Mesenchymal stem cell (in vitro differentiated cells and primary cell): ENCODE measurements around the gene VPS4A.

Source experiments
- DNase-seq: peaks from one replicate; pipeline ENCODE4 v3.0.0-alpha.2; 2013
- H2AFZ ChIP-seq: one replicate; pipeline ENCODE4 v1.6.1; 2013; ENCODE audit warnings: low read depth, mild to moderate bottlenecking, control low read depth, inconsistent platforms, low read length, moderate library complexity
- H2AK5ac ChIP-seq: 2 replicates; pipeline ENCODE4 v1.6.1; 2013; ENCODE audit warnings: low read length, moderate library complexity, mild to moderate bottlenecking, inconsistent platforms; ENCODE audit not compliant: severe bottlenecking
- H2BK120ac ChIP-seq: one replicate; pipeline ENCODE4 v1.6.1; 2013; ENCODE audit warnings: low read depth, mild to moderate bottlenecking, inconsistent platforms, low read length, moderate library complexity
- H2BK12ac ChIP-seq, 2 experiments: one replicate each; pipeline ENCODE4 v1.6.1; 2013; ENCODE audit warnings: inconsistent platforms in 2 of 2, low read length in 2 of 2, mild to moderate bottlenecking in 2 of 2, moderate library complexity in 2 of 2, control low read depth in 1 of 2
- H2BK15ac ChIP-seq: one replicate; pipeline ENCODE4 v1.6.1; 2013; ENCODE audit warnings: mild to moderate bottlenecking, low read depth, inconsistent platforms; ENCODE audit not compliant: poor library complexity, severe bottlenecking
- H2BK5ac ChIP-seq: 2 replicates; pipeline ENCODE4 v1.6.1; 2013; ENCODE audit warnings: low read depth, mild to moderate bottlenecking, low read length, control low read depth, inconsistent platforms; ENCODE audit not compliant: poor library complexity, severe bottlenecking
- H3K14ac ChIP-seq, 2 experiments: one replicate each; pipeline ENCODE4 v1.6.1; 2013; ENCODE audit warnings: inconsistent platforms in 2 of 2, low read length in 2 of 2, control low read depth in 1 of 2, mild to moderate bottlenecking in 1 of 2, moderate library complexity in 1 of 2
- H3K18ac ChIP-seq, 2 experiments: one replicate each; pipeline ENCODE4 v1.6.1; 2013; ENCODE audit warnings: inconsistent platforms in 2 of 2, low read length in 2 of 2, control low read depth in 1 of 2, low read depth in 1 of 2, mild to moderate bottlenecking in 1 of 2
- H3K23ac ChIP-seq, 2 experiments: one replicate each; pipeline ENCODE4 v1.6.1; 2013; ENCODE audit warnings: inconsistent platforms in 2 of 2, low read length in 2 of 2, mild to moderate bottlenecking in 2 of 2, moderate library complexity in 2 of 2, control low read depth in 1 of 2
- H3K27ac ChIP-seq: 2 replicates; pipeline ENCODE4 v1.5.1; 2013; ENCODE audit warnings: mild to moderate bottlenecking, moderate library complexity, low read length, control low read depth, inconsistent platforms; ENCODE audit not compliant: poor library complexity, severe bottlenecking
- H3K27me3 ChIP-seq, 2 experiments: 2 replicates each; pipeline versions ENCODE4 v1.6.1 to v1.7.0; 2013; ENCODE audit warnings: low read length in 2 of 2, mild to moderate bottlenecking in 2 of 2, moderate library complexity in 2 of 2, control low read depth in 1 of 2, inconsistent platforms in 1 of 2; ENCODE audit not compliant: control insufficient read depth in 1 of 2, insufficient read depth in 1 of 2
- H3K36me3 ChIP-seq, 2 experiments: 2 replicates each; pipeline versions ENCODE4 v1.6.1 to v1.7.0; 2013; ENCODE audit warnings: low read length in 2 of 2, control low read depth in 1 of 2, inconsistent platforms in 1 of 2, low read depth in 1 of 2, mild to moderate bottlenecking in 1 of 2; ENCODE audit not compliant: insufficient read depth in 2 of 2, control insufficient read depth in 1 of 2
- H3K4ac ChIP-seq, 2 experiments: one replicate each; pipeline ENCODE4 v1.6.1; 2013; ENCODE audit warnings: inconsistent platforms in 2 of 2, low read length in 2 of 2, mild to moderate bottlenecking in 2 of 2, moderate library complexity in 2 of 2, control low read depth in 1 of 2, low read depth in 1 of 2
- H3K4me1 ChIP-seq: 2 replicates; pipeline ENCODE4 v1.6.1; 2013; ENCODE audit warnings: low read depth, low read length, control low read depth; ENCODE audit not compliant: control insufficient read depth, insufficient read depth
- H3K4me2 ChIP-seq: 2 replicates; pipeline ENCODE4 v1.6.1; 2013; ENCODE audit warnings: low read length, mild to moderate bottlenecking, inconsistent platforms; ENCODE audit not compliant: poor library complexity, severe bottlenecking
- H3K4me3 ChIP-seq, 2 experiments: 2 replicates each; pipeline versions ENCODE4 v1.5.1 to v1.7.0; 2013; ENCODE audit warnings: low read length in 2 of 2, mild to moderate bottlenecking in 2 of 2, control low read depth in 1 of 2, low read depth in 1 of 2; ENCODE audit not compliant: insufficient read depth in 1 of 2
- H3K79me1 ChIP-seq: replicated peaks from 2 replicates; pipeline ENCODE4 v1.6.1; 2013; ENCODE audit warnings: mild to moderate bottlenecking, control low read depth, low read length, inconsistent platforms; ENCODE audit not compliant: poor library complexity, severe bottlenecking
- H3K9ac ChIP-seq: 2 replicates; pipeline ENCODE4 v1.7.0; 2013; ENCODE audit warnings: mild to moderate bottlenecking, low read length, moderate library complexity
- H3K9me3 ChIP-seq: 2 replicates; pipeline ENCODE4 v1.7.0; 2013; ENCODE audit warnings: mild to moderate bottlenecking, low read length; ENCODE audit not compliant: control insufficient read depth
- H4K8ac ChIP-seq: one replicate; pipeline ENCODE4 v1.6.1; 2013; ENCODE audit warnings: inconsistent platforms, mild to moderate bottlenecking, low read length, moderate library complexity
- H4K91ac ChIP-seq: one replicate; pipeline ENCODE4 v1.6.1; 2013; ENCODE audit warnings: mild to moderate bottlenecking, low read length, inconsistent platforms
- WGBS: methylation state at CpG from one replicate; pipeline ENCODE4 v1.1.7; 2013; ENCODE audit warnings: mixed read lengths; 5-methylcytosine and 5-hydroxymethylcytosine counted together

VPS4A gene

GRCh38 chr16:69316595-69317034 lies 5.5 kb downstream of the VPS4A start:
- H3K18ac ChIP-seq = no peak overlapping the region
- no peaks in the 10 kb centered on the region for H3K27me3 ChIP-seq
- H3K14ac ChIP-seq = no peak overlapping the region
- no peak overlapping the region for H3K4me3 ChIP-seq
- WGBS = 96% methylated on average over 15 of the region's 17 CpGs
- no peak overlapping the region for H2BK120ac ChIP-seq
- H4K8ac ChIP-seq = no peak overlapping the region
- H2AFZ ChIP-seq = no peak overlapping the region
- no peak overlapping the region for H2BK5ac ChIP-seq
- no peak overlapping the region for H3K23ac ChIP-seq
- no peak overlapping the region for H2BK12ac ChIP-seq
- H2AK5ac ChIP-seq = no peak overlapping the region
- H3K4me1 ChIP-seq = peaks cover 5% of the 10 kb centered on the region
- H2BK15ac ChIP-seq = no peak overlapping the region
- H3K79me1 ChIP-seq = peaks cover 45% of the 10 kb centered on the region
- H3K4ac ChIP-seq = no peak overlapping the region
- no peaks in the 10 kb centered on the region for H3K9me3 ChIP-seq
- no peak for DNase-seq
- H3K9ac ChIP-seq = no peak overlapping the region
- H4K91ac ChIP-seq = no peak overlapping the region
- peaks cover 74 to 77% of the 10 kb centered on the region in 2 experiments for H3K36me3 ChIP-seq
- H3K27ac ChIP-seq = no peak overlapping the region
- H3K4me2 ChIP-seq = no peak overlapping the region

GRCh38 chr16:69318177-69318910 lies 7.2 kb downstream of the VPS4A start:
- no peak overlapping the region for H2AFZ ChIP-seq
- no peak overlapping the region for H3K14ac ChIP-seq
- no peak overlapping the region for H2AK5ac ChIP-seq
- no peak overlapping the region for H3K9ac ChIP-seq
- H3K36me3 ChIP-seq = peaks cover 90 to 91% of the 10 kb centered on the region in 2 experiments
- H3K4me2 ChIP-seq = no peak overlapping the region
- H3K4me1 ChIP-seq = peaks cover 3% of the 10 kb centered on the region
- H3K18ac ChIP-seq = no peak overlapping the region
- no peak overlapping the region for H4K8ac ChIP-seq
- no peak overlapping the region for H3K23ac ChIP-seq
- H3K27ac ChIP-seq = no peak overlapping the region
- WGBS = 96% methylated on average over 30 of the region's 30 CpGs
- no peak overlapping the region for H2BK15ac ChIP-seq
- H3K9me3 ChIP-seq = no peaks in the 10 kb centered on the region
- H3K4me3 ChIP-seq = no peak overlapping the region
- H2BK12ac ChIP-seq = no peak overlapping the region
- peaks cover 51% of the 10 kb centered on the region for H3K79me1 ChIP-seq
- H3K4ac ChIP-seq = no peak overlapping the region
- H2BK120ac ChIP-seq = no peak overlapping the region
- H4K91ac ChIP-seq = no peak overlapping the region
- H2BK5ac ChIP-seq = no peak overlapping the region
- H3K27me3 ChIP-seq = no peaks in the 10 kb centered on the region
- no peak for DNase-seq

GRCh38 chr16:69318911-69319289 lies 7.8 kb downstream of the VPS4A start:
- Histone ChIP-seq H3K23ac (no peak overlapping the region), H3K9ac (no peak overlapping the region), H3K14ac (no peak overlapping the region), H3K4me3 (peak overlapping the region in 1 of 2 experiments; percentile 7), H2BK120ac (no peak overlapping the region), H2BK5ac (no peak overlapping the region), H2BK12ac (peak overlapping the region in 1 of 2 experiments; percentile 25), H3K36me3 (peaks cover 90 to 93% of the 10 kb centered on the region in 2 experiments), H3K79me1 (peaks cover 53% of the 10 kb centered on the region), H3K4ac (peak overlapping the region in 1 of 2 experiments; percentile 17), H2AFZ (no peak overlapping the region), H2BK15ac (no peak overlapping the region), H3K27ac (no peak overlapping the region), H3K9me3 (no peaks in the 10 kb centered on the region), H4K8ac (no peak overlapping the region), H2AK5ac (no peak overlapping the region), H3K4me1 (peaks cover 5% of the 10 kb centered on the region), H3K27me3 (no peaks in the 10 kb centered on the region), H3K18ac (no peak overlapping the region), H4K91ac (peak overlapping the region; percentile 22), H3K4me2 (no peak overlapping the region)
- 95% methylated on average over 10 of the region's 10 CpGs for WGBS
- DNase-seq = no peak

DNA sequence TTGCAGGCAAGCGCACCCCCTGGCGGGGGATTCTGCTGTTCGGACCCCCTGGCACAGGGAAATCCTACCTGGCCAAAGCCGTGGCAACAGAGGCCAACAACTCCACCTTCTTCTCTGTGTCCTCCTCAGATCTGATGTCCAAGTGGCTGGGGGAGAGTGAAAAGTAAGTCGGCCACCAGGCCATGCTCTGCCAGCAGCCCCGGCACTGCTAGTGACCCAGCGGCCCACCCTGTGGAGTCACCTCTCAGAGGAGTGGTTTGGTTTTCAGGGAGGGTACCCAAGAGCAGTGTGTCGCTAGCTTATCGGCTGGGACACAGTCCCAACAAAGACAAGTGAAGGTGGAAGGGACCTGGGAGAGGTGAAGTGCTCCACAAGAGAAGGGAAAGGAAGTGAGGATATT lies 8.2 kb downstream of the VPS4A start:
- 97% methylated on average over 8 of the region's 9 CpGs for whole genome bisulfite sequencing
- H2BK5ac ChIP-seq = no peak overlapping the region
- no peak for DNase-seq
- no peak overlapping the region for H3K4me3 ChIP-seq
- H3K36me3 ChIP-seq = peaks cover 92 to 94% of the 10 kb centered on the region in 2 experiments
- no peak overlapping the region for H2AK5ac ChIP-seq
- no peak overlapping the region for H3K23ac ChIP-seq
- H3K27me3 ChIP-seq = no peaks in the 10 kb centered on the region
- H4K8ac ChIP-seq = no peak overlapping the region
- peaks cover 9% of the 10 kb centered on the region for H3K4me1 ChIP-seq
- no peak overlapping the region for H2BK15ac ChIP-seq
- H2BK120ac ChIP-seq = no peak overlapping the region
- H3K14ac ChIP-seq = no peak overlapping the region
- H3K18ac ChIP-seq = no peak overlapping the region
- H3K27ac ChIP-seq = no peak overlapping the region
- H4K91ac ChIP-seq = no peak overlapping the region
- H3K9ac ChIP-seq = no peak overlapping the region
- no peak overlapping the region for H3K4me2 ChIP-seq
- peaks cover 56% of the 10 kb centered on the region for H3K79me1 ChIP-seq
- H3K9me3 ChIP-seq = no peaks in the 10 kb centered on the region
- no peak overlapping the region for H3K4ac ChIP-seq
- H2BK12ac ChIP-seq = no peak overlapping the region
- H2AFZ ChIP-seq = no peak overlapping the region
